B cell (primary cell): ENCODE results near the gene SLC38A1. TPM values are rescaled to one million over a fixed set of nuclear protein-coding genes. Genes with fewer than 3 reads are reported as not detected.
A peak's percentile ranks its signal among the peaks of the same experiment; 100 is the strongest.

Experiments
- ATAC-seq: fragments of 200-7000 bp; cut with Tn5 transposase; one replicate; pipeline ENCODE4 v1.10.0; 2021; ENCODE audit warnings: low read depth, mild to moderate bottlenecking, moderate number of reproducible peaks, moderate library complexity
- CTCF ChIA-PET: fragments of 350-600 bp; sonication (Branson Sonifier 250); formaldehyde crosslinking; loops from one replicate; lab custom pipeline; 2021; ENCODE audit warnings: antibody characterized with exemption, inconsistent platforms; lab: Charles Lee
- POLR2A ChIA-PET: fragments of 350-600 bp; sonication (Branson Sonifier 250); formaldehyde crosslinking; loops from one replicate; lab custom pipeline; 2021; ENCODE audit warnings: antibody characterized with exemption; lab: Charles Lee
- DNase-seq: peaks from one replicate; pipeline ENCODE4 v3.0.0; 2013
- H2AFZ ChIP-seq: 2 replicates; pipeline ENCODE4 v1.6.1; 2012; ENCODE audit warnings: mild to moderate bottlenecking, low read depth, low read length; ENCODE audit not compliant: insufficient read depth, poor library complexity, severe bottlenecking
- H3K27ac ChIP-seq, 2 donors: 1 replicate in 1 of 2; 2 replicates in 1 of 2; pipeline ENCODE4 v1.5.1; 2012 to 2013; ENCODE audit warnings: low read length in 2 of 2, mild to moderate bottlenecking in 2 of 2, moderate library complexity in 1 of 2
- H3K27me3 ChIP-seq, 4 experiments: fragments of 200-600 bp in 1 of 4; sonication (generic) in 1 of 4; replicated peaks in 1 of 4; 1 replicate in 2 of 4; 2 replicates in 2 of 4; pipeline versions ENCODE4 v1.6.1 to v1.7.0; 2013 to 2016; ENCODE audit warnings: low read length in 3 of 4, mild to moderate bottlenecking in 2 of 4, mixed read lengths in 1 of 4, moderate library complexity in 1 of 4; ENCODE audit not compliant: insufficient read depth in 4 of 4, control insufficient read depth in 3 of 4; ENCODE audit errors: control extremely low read depth in 1 of 4
- H3K36me3 ChIP-seq, 2 experiments: replicated peaks in 1 of 2; 1 replicate in 1 of 2; 2 replicates in 1 of 2; pipeline versions ENCODE4 v1.6.1 to v1.7.1; 2013; ENCODE audit warnings: low read length in 1 of 2; ENCODE audit not compliant: insufficient read depth in 2 of 2, control insufficient read depth in 1 of 2; ENCODE audit errors: control extremely low read depth in 1 of 2, extremely low read depth in 1 of 2
- H3K4me1 ChIP-seq, 2 donors: fragments of 200-600 bp in 1 of 2; sonication (generic) in 1 of 2; 1 replicate in 1 of 2; 2 replicates in 1 of 2; pipeline versions ENCODE4 v1.5.1 to v1.6.1; 2013 to 2017; ENCODE audit warnings: low read length in 2 of 2; ENCODE audit not compliant: control insufficient read depth in 2 of 2, insufficient read depth in 2 of 2
- H3K4me2 ChIP-seq: replicated peaks from 2 replicates; pipeline ENCODE3; 2012; ENCODE audit warnings: mild to moderate bottlenecking, low read depth, low read length; ENCODE audit not compliant: poor library complexity, severe bottlenecking
- H3K4me3 ChIP-seq, 5 experiments: fragments of 200-600 bp in 1 of 5; sonication (generic) in 1 of 5; 1 replicate in 3 of 5; 2 replicates in 2 of 5; pipeline versions ENCODE4 v1.5.1 to v1.7.0; 2011 to 2016; ENCODE audit warnings: low read length in 4 of 5, mild to moderate bottlenecking in 4 of 5, low read depth in 2 of 5, control low read depth in 1 of 5, moderate library complexity in 1 of 5; ENCODE audit not compliant: insufficient read depth in 1 of 5; ENCODE audit errors: control extremely low read depth in 1 of 5, extremely low read depth in 1 of 5
- H3K79me2 ChIP-seq: fragments of 200-600 bp; sonication (generic); one replicate; pipeline ENCODE4 v1.6.0; 2016; ENCODE audit warnings: low read length; ENCODE audit not compliant: control insufficient read depth, insufficient read depth
- H3K9ac ChIP-seq: fragments of 200-600 bp; sonication (generic); 2 replicates; pipeline ENCODE4 v1.6.1; 2017; ENCODE audit warnings: mild to moderate bottlenecking, low read length, moderate library complexity
- H3K9me3 ChIP-seq, 3 donors: one replicate each; pipeline versions ENCODE4 v1.6.1 to v1.7.1; 2013; ENCODE audit warnings: low read length in 2 of 3; ENCODE audit not compliant: control insufficient read depth in 2 of 3, insufficient read depth in 1 of 3; ENCODE audit errors: control extremely low read depth in 1 of 3
- H4K20me1 ChIP-seq: 2 replicates; pipeline ENCODE4 v1.6.0; 2012; ENCODE audit warnings: mild to moderate bottlenecking, low read length; ENCODE audit not compliant: insufficient read depth, control insufficient read depth, poor library complexity, severe bottlenecking
- H3K27ac Mint-ChIP-seq: one replicate; pipeline ENCODE4 v1.8.0; 2021; ENCODE audit warnings: mixed read lengths
- H3K27me3 Mint-ChIP-seq: one replicate; pipeline ENCODE4 v1.8.0; 2021; ENCODE audit warnings: mixed read lengths
- H3K4me1 Mint-ChIP-seq: one replicate; pipeline ENCODE4 v1.8.0; 2021; ENCODE audit warnings: mixed read lengths
- H3K4me3 Mint-ChIP-seq: one replicate; pipeline ENCODE4 v1.8.0; 2021; ENCODE audit warnings: mixed read lengths
- H3K9me3 Mint-ChIP-seq: one replicate; pipeline ENCODE4 v1.8.0; 2022; ENCODE audit warnings: mixed read lengths; ENCODE audit not compliant: insufficient read depth
- EZH2 ChIP-seq: IDR thresholded peaks from 2 replicates; pipeline ENCODE4 v1.6.1; 2012; ENCODE audit warnings: borderline replicate concordance, low read depth, mild to moderate bottlenecking, moderate library complexity, low read length; ENCODE audit not compliant: insufficient read depth, poor library complexity, severe bottlenecking
- WGBS: methylation state at CpG from one replicate; pipeline ENCODE4 v1.1.5; 2013; ENCODE audit warnings: missing lambda C conversion rate; ENCODE audit not compliant: insufficient coverage; 5-methylcytosine and 5-hydroxymethylcytosine counted together
- intact Hi-C: fragments of 100-400 bp; cut with micrococcal nuclease; formaldehyde crosslinking; loops from one replicate; pipeline ENCODE4 v1.10.0; 2022
- polyA plus RNA-seq: library from polyadenylated mRNA; depleted of rRNA; stranded (reverse); fragments of >200 nt; gene quantifications from 2 replicates; pipeline ENCODE4 v1.2.3, GENCODE V29; 2012
- total RNA-seq, 2 donors: library from RNA; stranded (reverse); fragments of 120-200 nt in 1 of 2; gene quantifications; 1 replicate in 1 of 2; 2 replicates in 1 of 2; pipeline versions ENCODE4 v1.2.3 to v1.2.4, GENCODE V29; 2013 to 2022
- TF ChIP-seq, protein P1 (sequence below): fragments of 200-600 bp; IDR thresholded peaks from one replicate; pipeline ENCODE4 v1.8.0; 2022; ENCODE audit warnings: antibody characterized with exemption, mild to moderate bottlenecking

The SLC38A1 gene
- total and polyA plus RNA-seq, 2 donors (not counting 1 experiment from before 2014, with no cell fraction given) = 38.1 to 205 TPM

DNA sequence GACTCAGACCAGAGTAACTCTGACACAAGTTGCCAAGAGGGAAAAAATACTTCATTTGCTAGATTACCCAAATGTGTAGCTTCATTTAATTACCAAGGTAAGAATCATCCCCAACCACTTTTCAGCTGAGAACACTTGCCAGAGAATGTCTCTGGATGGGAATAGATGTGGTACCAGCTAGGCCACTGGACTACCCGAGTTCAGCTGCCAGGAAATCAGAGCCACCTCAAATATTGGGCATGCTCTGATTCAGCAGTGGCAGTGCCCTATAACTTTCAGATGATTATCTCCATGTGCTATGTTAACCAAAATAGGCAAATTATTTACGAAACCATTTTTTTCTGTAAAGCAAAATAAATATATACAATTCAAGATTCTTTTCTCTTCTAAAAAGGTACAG is 80.7 kb downstream of the SLC38A1 start:
- WGBS = 100% methylated on average over 1 of the region's 2 CpGs
- Histone ChIP-seq H3K27ac (peak overlapping the region in 1 of 2 donors; percentile 61), H3K27me3 (no peaks in the 10 kb centered on the region), H2AFZ (no peak overlapping the region), H3K9ac (no peak overlapping the region), H3K9me3 (peaks cover 0 to 1% (median 0%) of the 10 kb centered on the region in 3 donors), H3K4me1 (peaks cover 39 to 41% of the 10 kb centered on the region in 2 donors), H3K36me3 (peaks cover 0 to 26% of the 10 kb centered on the region in 2 experiments), H4K20me1 (no peaks in the 10 kb centered on the region), H3K4me3 (no peak overlapping the region), H3K79me2 (no peaks in the 10 kb centered on the region), H3K4me2 (no peak overlapping the region)
- DNase-seq = no peak
- Mint-ChIP-seq H3K4me3 (no peak overlapping the region), H3K4me1 (peaks cover 78% of the 10 kb centered on the region), H3K27ac (peak overlapping the region; percentile 32), H3K9me3 (peaks cover 7% of the 10 kb centered on the region), H3K27me3 (no peaks in the 10 kb centered on the region)
- ATAC-seq = no peak
- CTCF ChIA-PET = interaction anchor here (1.1 to 1.3 kb wide), 3 partner anchors 13 to 116 kb away, joined by 3 to 4 read pairs (median 4); no protein-coding TSS in a partner anchor
- intact Hi-C loops = no loop called here
- POLR2A ChIA-PET = no interaction called here
- TF ChIP-seq EZH2 = no peak
- TF ChIP-seq, protein P1, sequence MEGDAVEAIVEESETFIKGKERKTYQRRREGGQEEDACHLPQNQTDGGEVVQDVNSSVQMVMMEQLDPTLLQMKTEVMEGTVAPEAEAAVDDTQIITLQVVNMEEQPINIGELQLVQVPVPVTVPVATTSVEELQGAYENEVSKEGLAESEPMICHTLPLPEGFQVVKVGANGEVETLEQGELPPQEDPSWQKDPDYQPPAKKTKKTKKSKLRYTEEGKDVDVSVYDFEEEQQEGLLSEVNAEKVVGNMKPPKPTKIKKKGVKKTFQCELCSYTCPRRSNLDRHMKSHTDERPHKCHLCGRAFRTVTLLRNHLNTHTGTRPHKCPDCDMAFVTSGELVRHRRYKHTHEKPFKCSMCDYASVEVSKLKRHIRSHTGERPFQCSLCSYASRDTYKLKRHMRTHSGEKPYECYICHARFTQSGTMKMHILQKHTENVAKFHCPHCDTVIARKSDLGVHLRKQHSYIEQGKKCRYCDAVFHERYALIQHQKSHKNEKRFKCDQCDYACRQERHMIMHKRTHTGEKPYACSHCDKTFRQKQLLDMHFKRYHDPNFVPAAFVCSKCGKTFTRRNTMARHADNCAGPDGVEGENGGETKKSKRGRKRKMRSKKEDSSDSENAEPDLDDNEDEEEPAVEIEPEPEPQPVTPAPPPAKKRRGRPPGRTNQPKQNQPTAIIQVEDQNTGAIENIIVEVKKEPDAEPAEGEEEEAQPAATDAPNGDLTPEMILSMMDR = no peak

DNA sequence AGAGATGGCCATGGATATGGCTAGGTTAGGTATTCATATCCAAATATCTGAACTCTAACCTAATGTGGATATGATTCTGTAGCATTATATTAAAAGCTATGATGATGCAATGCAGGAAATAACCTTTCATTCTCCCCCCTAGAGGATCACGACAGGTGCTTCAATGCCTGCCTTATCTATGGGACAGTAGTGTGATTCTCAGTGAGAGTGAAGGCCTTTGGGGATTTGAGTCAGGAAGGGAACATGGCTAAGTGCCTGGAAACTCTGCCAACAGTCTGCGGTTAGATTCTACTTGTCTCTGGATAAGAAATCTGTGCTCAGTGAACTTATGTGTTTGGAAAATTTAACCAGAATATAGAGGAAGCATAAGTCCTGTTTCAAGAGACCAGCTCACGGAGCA is 81.8 kb downstream of the SLC38A1 start:
- H3K9me3 ChIP-seq = peaks cover 0 to 1% (median 0%) of the 10 kb centered on the region in 3 donors
- H3K27ac ChIP-seq = peak overlapping the region; percentile 25 to 61
- H3K4me1 ChIP-seq = peaks cover 44 to 46% of the 10 kb centered on the region in 2 donors
- intact Hi-C loops = no loop called here
- H2AFZ ChIP-seq = no peak overlapping the region
- H3K4me1 Mint-ChIP-seq = peaks cover 78% of the 10 kb centered on the region
- H3K27me3 Mint-ChIP-seq = no peaks in the 10 kb centered on the region
- peak overlapping the region; percentile 80 for H3K27ac Mint-ChIP-seq
- no peak overlapping the region for H3K4me3 ChIP-seq
- ChIA-PET CTCF (interaction anchor here (0.5 to 1.3 kb wide), 6 partner anchors 10 to 887 kb away, joined by 3 to 4 read pairs (median 3); no protein-coding TSS in a partner anchor), POLR2A (interaction anchor here (0.6 kb wide), 1 partner anchor 1139 kb away, joined by 3 read pairs; no protein-coding TSS in a partner anchor)
- 83% methylated on average over 1 of the region's 3 CpGs for WGBS
- DNase-seq = peak; percentile 43
- H3K4me2 ChIP-seq = no peak overlapping the region
- H3K36me3 ChIP-seq = peaks cover 2 to 26% of the 10 kb centered on the region in 2 experiments
- H3K4me3 Mint-ChIP-seq = no peak overlapping the region
- no peaks in the 10 kb centered on the region for H3K79me2 ChIP-seq
- ATAC-seq = peak; percentile 28
- no peak for TF ChIP-seq EZH2
- TF ChIP-seq, protein P1 = no peak
- H3K27me3 ChIP-seq = no peaks in the 10 kb centered on the region
- no peak overlapping the region for H3K9ac ChIP-seq
- H3K9me3 Mint-ChIP-seq = peaks cover 7% of the 10 kb centered on the region
- no peaks in the 10 kb centered on the region for H4K20me1 ChIP-seq
